GM18907 (cell line): ENCODE measurements around the gene EIF4G1.
A peak's percentile ranks its signal among the peaks of the same experiment; 100 is the strongest.

Experiments
- ATAC-seq: cut with Tn5 transposase; IDR thresholded peaks from one replicate; pipeline ENCODE4 v1.9.1; 2021; ENCODE audit warnings: mild to moderate bottlenecking, moderate library complexity; ENCODE audit not compliant: unreplicated experiment

EIF4G1 gene

GRCh38 chr3:184361932-184362667, 47.7 kb downstream of the EIF4G1 start:
- peak; percentile 12 for ATAC-seq

DNA sequence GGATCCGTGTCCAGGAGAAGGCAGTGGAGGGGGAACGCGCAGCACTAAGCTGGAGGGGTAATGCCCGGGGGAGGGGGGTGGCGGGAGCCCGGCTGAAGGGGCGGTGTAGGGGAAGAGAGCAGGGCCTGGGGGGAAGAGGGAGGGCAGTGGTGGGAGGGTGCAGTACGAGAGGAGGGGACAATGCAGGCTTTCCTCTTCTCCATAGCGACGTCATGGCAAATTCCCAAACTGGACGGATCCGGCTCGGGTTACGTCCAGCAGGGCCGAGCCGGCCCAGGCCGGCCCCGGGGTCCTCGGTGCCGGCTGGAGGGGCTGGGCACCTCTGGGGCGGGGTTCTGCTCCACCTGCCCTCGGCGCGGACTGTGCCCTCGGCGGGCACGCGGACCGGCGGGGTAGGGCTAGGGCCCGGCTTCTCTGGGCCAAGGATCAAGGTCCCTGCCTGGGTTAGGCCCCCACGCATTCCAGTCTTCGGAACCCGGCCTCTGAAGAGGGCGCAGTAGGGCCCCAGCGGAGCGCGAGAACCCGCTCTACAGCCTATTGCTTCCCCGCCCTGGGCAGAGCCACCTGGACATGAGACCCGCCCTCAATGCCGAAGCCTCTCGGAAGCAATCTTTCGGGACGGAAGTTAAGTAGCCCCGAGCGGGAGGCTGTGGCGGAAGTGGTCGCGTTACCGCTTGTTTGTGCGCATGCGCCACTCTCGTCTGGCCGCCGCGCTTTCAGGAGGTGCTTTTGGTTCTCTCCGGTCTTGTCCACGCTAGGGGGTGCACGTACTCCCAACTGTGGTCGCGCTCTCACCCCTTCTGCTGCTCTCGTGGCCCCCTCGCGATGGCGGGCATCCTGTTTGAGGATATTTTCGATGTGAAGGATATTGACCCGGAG, 48.5 kb downstream of the EIF4G1 start:
- ATAC-seq = peak; percentile 85

- ATAC-seq = no peak
Observed at GRCh38 chr3:184366619-184367289, 52.3 kb downstream of the EIF4G1 start.

DNA sequence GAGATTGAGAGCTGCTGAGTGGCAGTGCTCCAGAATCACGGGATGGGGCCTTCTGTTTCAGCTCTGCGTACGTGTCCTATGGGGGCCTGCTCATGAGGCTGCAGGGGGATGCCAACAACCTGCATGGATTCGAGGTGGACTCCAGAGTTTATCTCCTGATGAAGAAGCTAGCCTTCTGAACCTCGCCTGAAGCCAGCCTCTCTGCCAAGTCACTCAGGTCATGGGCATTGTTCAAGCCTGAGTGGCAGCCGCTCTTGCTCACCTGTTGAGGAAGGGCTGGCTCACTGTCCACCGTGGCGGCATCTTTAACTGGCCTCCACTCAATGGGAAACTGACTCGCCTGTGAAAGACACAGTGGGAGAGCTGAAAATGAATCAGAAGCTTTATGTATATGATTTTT, 53.7 kb downstream of the EIF4G1 start:
- ATAC-seq = no peak

- no peak for ATAC-seq
Observed at GRCh38 chr3:184368586-184369183, 54.3 kb downstream of the EIF4G1 start.

DNA sequence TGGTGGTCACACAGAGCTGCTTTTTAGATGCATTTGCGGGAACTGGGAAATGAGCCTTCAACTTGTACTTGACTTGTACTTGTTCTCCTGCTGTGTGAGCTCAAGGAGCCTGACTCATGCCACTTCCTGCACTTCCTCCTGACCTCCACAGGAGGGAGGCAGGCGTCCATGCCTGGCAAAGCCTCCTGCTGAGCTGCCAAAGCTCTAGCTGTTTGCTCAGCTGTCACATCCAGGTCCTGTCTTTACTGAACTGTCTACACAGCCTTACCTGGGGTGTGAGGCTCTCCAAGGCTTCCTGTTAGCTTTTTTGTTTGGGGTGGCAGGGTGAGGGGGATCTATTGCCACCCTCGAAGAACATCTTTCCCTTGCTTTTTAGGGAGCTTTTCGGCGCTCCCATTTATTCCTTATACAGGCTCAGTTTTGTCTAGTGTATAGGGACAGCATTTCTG, 57.2 kb downstream of the EIF4G1 start:
- peak; percentile 67 for ATAC-seq

GRCh38 chr3:184372296-184372821, 58.0 kb downstream of the EIF4G1 start:
- no peak for ATAC-seq

GRCh38 chr3:184372911-184373310, 58.5 kb downstream of the EIF4G1 start:
- no peak for ATAC-seq

- no peak for ATAC-seq
Observed at GRCh38 chr3:184373422-184373821, 59.0 kb downstream of the EIF4G1 start.

DNA sequence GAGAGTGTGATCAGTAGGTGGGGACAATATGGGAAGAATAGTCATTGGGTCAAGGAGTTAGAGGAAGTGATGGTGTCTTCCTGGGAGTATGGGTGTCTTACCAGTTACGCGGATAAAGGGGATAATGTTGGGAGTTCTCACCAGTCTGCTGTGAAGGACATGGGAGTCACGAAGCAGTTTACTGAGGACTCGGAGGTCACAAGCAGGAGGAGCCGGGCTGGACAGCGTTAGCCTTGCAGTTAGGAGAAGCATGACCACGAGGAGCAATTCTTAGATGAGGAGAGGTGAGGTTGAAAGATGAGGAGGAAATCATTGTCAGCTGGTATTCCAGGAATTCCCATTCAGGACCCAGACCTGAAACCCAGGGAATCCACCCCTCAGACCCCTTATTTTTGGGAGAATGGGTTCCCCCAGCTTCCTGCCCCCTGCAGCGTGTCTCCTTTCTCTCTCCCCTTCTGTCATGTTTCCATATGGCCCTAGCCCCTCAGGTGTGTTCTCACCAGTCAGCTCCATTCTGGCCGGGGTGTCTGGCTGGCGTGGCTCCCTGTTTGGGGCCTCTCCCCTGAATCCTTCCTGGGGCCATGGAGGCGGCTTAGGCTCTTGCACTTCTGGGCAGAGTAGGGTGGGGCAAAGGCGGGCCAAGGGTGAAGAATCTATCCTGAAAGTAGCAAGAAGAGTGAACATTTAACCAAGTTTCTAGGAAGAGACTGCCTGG, 61.5 kb downstream of the EIF4G1 start:
- ATAC-seq = no peak

GRCh38 chr3:184377374-184377773, 63.0 kb downstream of the EIF4G1 start:
- no peak for ATAC-seq

- no peak for ATAC-seq
Observed at GRCh38 chr3:184377882-184378445, 63.6 kb downstream of the EIF4G1 start, which contains the start of gene THPO. TSS of gene THPO (minus strand) at chr3:184378207. CDS start at chr3:184376259, 1,948 bp downstream.

DNA sequence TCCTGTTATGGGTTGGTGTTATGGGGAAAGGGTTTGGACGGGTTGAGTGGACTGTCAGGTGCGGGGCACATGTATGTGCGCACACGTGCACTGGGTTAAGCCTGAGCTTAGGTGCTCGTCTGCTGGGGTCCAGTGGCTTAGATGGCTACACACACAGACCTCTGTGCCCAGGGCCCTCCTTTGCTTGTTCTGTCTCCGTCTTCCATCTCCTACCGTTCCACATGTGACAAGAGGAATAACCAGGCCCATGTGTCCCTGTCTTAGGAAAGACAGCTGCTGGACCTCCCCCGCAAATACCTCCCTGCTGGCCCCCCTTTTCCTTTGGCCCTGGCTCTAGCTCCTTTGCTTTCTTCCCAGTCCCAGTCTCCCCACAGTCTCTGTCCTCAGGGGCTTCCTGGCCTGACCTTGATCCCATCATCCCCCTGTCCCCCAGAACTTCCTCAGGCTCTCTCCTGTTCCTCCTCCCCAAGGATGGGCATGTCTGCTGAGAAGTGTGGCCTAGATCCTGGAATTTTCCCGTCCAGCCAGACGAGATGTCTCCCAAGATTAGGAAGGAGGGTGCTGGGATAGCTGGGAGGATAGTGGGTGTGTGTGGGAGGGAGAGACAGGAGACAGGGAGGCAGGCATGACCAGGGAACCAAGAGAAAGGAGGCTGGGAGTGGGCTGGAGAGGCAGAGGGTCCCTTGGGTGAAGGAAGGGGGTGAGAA, 64.4 kb downstream of the EIF4G1 start:
- no peak for ATAC-seq

- ATAC-seq = no peak
Observed at GRCh38 chr3:184379358-184380184, 65.2 kb downstream of the EIF4G1 start, which contains the start of gene CHRD. TSS of gene CHRD (plus strand) at chr3:184380054. CDS start at chr3:184380319, 265 bp downstream.

- no peak for ATAC-seq
Observed at GRCh38 chr3:184380185-184380626, 65.8 kb downstream of the EIF4G1 start.

DNA sequence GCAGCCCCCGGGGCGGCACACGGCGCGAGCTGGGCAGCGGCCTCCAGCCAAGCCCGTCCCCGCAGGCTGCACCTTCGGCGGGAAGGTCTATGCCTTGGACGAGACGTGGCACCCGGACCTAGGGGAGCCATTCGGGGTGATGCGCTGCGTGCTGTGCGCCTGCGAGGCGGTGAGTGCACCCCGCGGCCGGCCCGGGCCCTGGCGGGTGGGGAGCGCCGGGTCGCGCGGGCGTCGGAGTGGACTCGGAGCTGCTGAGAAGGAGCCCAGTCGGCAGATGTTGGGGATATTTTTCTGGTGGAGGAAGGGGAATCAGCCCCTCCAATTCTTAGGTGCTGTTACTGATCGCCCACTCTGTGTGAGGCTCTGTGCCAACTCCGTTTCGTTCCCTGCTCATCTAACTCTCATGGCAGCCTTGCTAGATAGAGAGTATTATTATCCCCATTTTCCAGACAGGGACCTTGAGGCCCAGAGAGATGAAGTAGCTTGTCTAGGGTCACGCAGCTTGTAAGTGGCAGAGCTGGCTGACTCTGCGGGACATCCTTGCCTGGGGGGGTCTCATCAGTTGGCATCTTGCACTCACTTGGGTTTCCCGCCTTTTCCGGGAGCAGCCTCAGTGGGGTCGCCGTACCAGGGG, 66.3 kb downstream of the EIF4G1 start:
- ATAC-seq = no peak
